Measurements from ENCODE around the gene INKA2.

DNA sequence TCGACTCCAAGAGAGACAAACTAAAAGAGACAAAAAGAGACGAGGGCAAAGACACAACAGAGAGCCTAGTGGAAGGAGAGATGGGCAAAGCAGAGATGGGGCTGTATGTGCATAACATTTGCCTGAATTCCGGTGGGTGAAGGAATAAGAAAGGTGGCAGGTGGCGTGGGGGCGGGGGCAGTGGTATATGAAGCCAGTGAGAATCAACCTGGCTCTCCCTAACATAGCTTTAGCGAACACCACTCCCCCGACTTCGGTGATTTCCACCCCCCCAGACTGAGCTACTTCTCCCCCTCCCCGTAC, 1.1 kb downstream of the INKA2 start:
- TF ChIP-seq POLR2A (IDR thresholded peaks at IDR 0.05) (no peak), EP300 (IDR thresholded peaks at IDR 0.05) (no peak)
- TF ChIP-seq, protein P1, sequence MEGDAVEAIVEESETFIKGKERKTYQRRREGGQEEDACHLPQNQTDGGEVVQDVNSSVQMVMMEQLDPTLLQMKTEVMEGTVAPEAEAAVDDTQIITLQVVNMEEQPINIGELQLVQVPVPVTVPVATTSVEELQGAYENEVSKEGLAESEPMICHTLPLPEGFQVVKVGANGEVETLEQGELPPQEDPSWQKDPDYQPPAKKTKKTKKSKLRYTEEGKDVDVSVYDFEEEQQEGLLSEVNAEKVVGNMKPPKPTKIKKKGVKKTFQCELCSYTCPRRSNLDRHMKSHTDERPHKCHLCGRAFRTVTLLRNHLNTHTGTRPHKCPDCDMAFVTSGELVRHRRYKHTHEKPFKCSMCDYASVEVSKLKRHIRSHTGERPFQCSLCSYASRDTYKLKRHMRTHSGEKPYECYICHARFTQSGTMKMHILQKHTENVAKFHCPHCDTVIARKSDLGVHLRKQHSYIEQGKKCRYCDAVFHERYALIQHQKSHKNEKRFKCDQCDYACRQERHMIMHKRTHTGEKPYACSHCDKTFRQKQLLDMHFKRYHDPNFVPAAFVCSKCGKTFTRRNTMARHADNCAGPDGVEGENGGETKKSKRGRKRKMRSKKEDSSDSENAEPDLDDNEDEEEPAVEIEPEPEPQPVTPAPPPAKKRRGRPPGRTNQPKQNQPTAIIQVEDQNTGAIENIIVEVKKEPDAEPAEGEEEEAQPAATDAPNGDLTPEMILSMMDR (IDR thresholded peaks at IDR 0.05), result no peak
